OCI-LY1 (cell line): ENCODE measurements around the gene NPHS2.

Experiments
- H2AFZ ChIP-seq: fragments of 200-600 bp; sonication (generic), shearing (Covaris generic); 2 replicates; pipeline ENCODE4 v1.6.0; 2014; ENCODE audit warnings: antibody characterized with exemption, mild to moderate bottlenecking, low read length
- H3F3A ChIP-seq: fragments of 200-600 bp; sonication (generic), shearing (Covaris generic); 2 replicates; pipeline ENCODE4 v1.6.0; 2014; ENCODE audit warnings: mild to moderate bottlenecking, antibody characterized with exemption, low read length, moderate library complexity; ENCODE audit not compliant: insufficient read depth
- H3K27ac ChIP-seq: fragments of 200-600 bp; sonication (generic); 2 replicates; pipeline ENCODE4 v1.5.1; 2014; ENCODE audit warnings: low read length, mixed run types, mild to moderate bottlenecking, low read depth; ENCODE audit not compliant: poor library complexity, severe bottlenecking
- H3K27me3 ChIP-seq: fragments of 200-600 bp; sonication (generic); 2 replicates; pipeline ENCODE4 v1.6.0; 2014; ENCODE audit warnings: antibody characterized with exemption, mild to moderate bottlenecking, low read length, moderate library complexity; ENCODE audit not compliant: insufficient read depth
- H3K36me3 ChIP-seq: fragments of 200-600 bp; sonication (generic); 2 replicates; pipeline ENCODE4 v1.6.1; 2014; ENCODE audit warnings: mild to moderate bottlenecking, antibody characterized with exemption, low read length, moderate library complexity, mixed read lengths; ENCODE audit not compliant: insufficient read depth
- H3K4me1 ChIP-seq: fragments of 200-600 bp; sonication (generic); 2 replicates; pipeline ENCODE4 v1.5.1; 2014; ENCODE audit warnings: mild to moderate bottlenecking, low read length, moderate library complexity; ENCODE audit not compliant: insufficient read depth, severe bottlenecking
- H3K4me2 ChIP-seq: fragments of 200-600 bp; sonication (generic), shearing (Covaris generic); 2 replicates; pipeline ENCODE4 v1.6.1; 2014; ENCODE audit warnings: low read length
- H3K4me3 ChIP-seq: fragments of 200-600 bp; sonication (generic); 2 replicates; pipeline ENCODE4 v1.5.1; 2014; ENCODE audit warnings: low read length, low read depth, mild to moderate bottlenecking, mixed read lengths; ENCODE audit not compliant: poor library complexity, severe bottlenecking
- H3K79me2 ChIP-seq: fragments of 200-600 bp; shearing (Covaris generic); 2 replicates; pipeline ENCODE4 v1.6.1; 2016; ENCODE audit warnings: mixed run types, low read length, mixed read lengths; ENCODE audit not compliant: insufficient read depth
- H3K9ac ChIP-seq: fragments of 200-600 bp; sonication (generic), shearing (Covaris generic); 2 replicates; pipeline ENCODE4 v1.6.1; 2014; ENCODE audit warnings: mild to moderate bottlenecking, low read length, mixed read lengths
- H3K9me2 ChIP-seq: fragments of 200-600 bp; sonication (generic), shearing (Covaris generic); 2 replicates; pipeline ENCODE4 v1.6.1; 2014; ENCODE audit warnings: low read depth, mild to moderate bottlenecking, low read length, mixed read lengths
- H3K9me3 ChIP-seq: fragments of 200-600 bp; shearing (Covaris generic); 2 replicates; pipeline ENCODE4 v1.6.1; 2014; ENCODE audit warnings: low read length, mixed read lengths
- H4K20me1 ChIP-seq: fragments of 200-600 bp; sonication (generic), shearing (Covaris generic); 2 replicates; pipeline ENCODE4 v1.6.0; 2016; ENCODE audit warnings: mild to moderate bottlenecking, low read length; ENCODE audit not compliant: insufficient read depth
- EZH2 ChIP-seq: fragments of 200-600 bp; sonication (generic), shearing (Covaris generic); IDR thresholded peaks from 2 replicates; pipeline ENCODE4 v1.8.0; 2017; ENCODE audit warnings: borderline replicate concordance, mixed run types, mild to moderate bottlenecking, antibody characterized with exemption, low read length, moderate library complexity, mixed read lengths
- TF ChIP-seq, protein P1 (sequence below): fragments of 200-600 bp; sonication (generic), shearing (Covaris generic); IDR thresholded peaks from 2 replicates; pipeline ENCODE4 v1.5.1; 2017; ENCODE audit warnings: mild to moderate bottlenecking, antibody characterized with exemption, low read length, moderate library complexity, mixed read lengths

The NPHS2 gene

DNA sequence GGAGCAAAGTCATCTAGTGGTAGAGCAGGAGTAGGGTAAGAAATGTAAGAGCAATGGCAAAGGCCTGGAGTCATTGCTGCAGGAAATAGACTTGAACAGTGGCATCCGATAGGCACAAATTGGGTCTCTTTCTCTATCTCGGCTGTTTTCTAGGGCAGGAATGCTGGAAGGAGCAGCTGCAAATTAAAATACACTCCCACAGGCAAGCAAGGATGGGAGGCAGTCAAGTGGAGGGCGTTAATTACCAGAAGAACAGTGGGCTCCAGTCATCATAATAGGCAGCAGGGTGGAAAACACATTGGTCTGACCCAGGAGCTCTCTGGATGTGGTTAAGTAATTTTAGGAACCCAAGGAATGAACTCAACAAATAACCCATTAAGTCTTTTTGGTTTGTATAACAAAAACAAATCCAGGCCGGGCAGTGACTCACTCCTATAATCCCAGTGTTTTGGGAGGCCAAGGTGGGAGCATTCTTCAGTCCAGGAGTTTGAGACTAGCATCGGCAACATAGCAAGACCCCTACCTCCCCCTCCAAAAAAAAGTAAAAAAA lies 8.1 kb upstream of the NPHS2 start:
- TF ChIP-seq EZH2, result no peak
- TF ChIP-seq, protein P1, sequence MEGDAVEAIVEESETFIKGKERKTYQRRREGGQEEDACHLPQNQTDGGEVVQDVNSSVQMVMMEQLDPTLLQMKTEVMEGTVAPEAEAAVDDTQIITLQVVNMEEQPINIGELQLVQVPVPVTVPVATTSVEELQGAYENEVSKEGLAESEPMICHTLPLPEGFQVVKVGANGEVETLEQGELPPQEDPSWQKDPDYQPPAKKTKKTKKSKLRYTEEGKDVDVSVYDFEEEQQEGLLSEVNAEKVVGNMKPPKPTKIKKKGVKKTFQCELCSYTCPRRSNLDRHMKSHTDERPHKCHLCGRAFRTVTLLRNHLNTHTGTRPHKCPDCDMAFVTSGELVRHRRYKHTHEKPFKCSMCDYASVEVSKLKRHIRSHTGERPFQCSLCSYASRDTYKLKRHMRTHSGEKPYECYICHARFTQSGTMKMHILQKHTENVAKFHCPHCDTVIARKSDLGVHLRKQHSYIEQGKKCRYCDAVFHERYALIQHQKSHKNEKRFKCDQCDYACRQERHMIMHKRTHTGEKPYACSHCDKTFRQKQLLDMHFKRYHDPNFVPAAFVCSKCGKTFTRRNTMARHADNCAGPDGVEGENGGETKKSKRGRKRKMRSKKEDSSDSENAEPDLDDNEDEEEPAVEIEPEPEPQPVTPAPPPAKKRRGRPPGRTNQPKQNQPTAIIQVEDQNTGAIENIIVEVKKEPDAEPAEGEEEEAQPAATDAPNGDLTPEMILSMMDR, result no peak
- Histone ChIP-seq H3K9me2 (no peaks in the 10 kb centered on the region), H3K27ac (no peak overlapping the region), H3K79me2 (no peaks in the 10 kb centered on the region), H3F3A (no peaks in the 10 kb centered on the region), H2AFZ (no peak overlapping the region), H3K4me3 (no peak overlapping the region), H3K9ac (no peak overlapping the region), H3K27me3 (peaks cover 4% of the 10 kb centered on the region), H3K4me1 (no peaks in the 10 kb centered on the region), H3K9me3 (no peaks in the 10 kb centered on the region), H3K36me3 (no peaks in the 10 kb centered on the region), H3K4me2 (no peak overlapping the region), H4K20me1 (no peaks in the 10 kb centered on the region)

DNA sequence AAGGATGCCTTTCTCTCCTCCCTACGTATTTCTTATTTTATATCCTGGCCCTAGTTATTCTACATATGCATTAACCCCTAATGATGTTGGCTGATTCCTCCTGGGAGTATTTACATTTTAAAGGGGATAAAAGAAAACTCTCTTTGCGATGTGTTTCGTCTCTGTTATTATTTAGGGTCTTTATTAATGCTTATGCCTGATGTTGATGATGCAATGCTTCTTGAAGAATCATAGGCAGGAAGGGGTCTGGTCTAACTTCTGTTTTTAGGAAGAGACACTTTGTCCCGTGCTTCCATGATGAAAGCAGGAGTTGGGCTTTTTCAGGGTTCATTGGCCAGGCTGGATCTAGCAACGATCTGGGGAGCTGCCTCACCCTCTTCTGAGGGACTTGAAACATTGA lies 761 bp upstream of the NPHS2 start:
- H3K9me3 ChIP-seq, result no peaks in the 10 kb centered on the region

DNA sequence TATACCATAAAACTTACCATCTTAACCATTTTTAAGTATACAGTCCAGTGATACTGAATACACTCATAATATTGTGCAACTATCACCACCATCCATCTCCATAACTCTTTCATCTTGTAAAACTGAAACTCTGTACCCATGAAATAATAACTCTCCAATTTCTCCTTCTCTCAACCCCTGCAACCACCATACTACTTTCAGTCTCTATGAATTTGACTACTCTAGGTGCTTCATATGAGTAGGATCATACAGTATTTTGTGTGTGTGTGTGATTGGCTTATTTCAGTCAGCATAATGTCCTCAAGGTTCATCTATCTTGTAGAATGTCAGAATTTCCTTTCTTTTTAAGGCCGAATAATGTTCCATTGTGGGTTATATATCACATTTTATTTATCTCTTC lies 17.7 kb downstream of the NPHS2 start:
- Histone ChIP-seq H3K4me3 (no peak overlapping the region), H3K36me3 (no peaks in the 10 kb centered on the region), H3K9me3 (no peaks in the 10 kb centered on the region), H3K4me1 (no peaks in the 10 kb centered on the region), H4K20me1 (no peaks in the 10 kb centered on the region), H2AFZ (no peak overlapping the region), H3K27me3 (no peaks in the 10 kb centered on the region), H3K79me2 (no peaks in the 10 kb centered on the region), H3F3A (no peaks in the 10 kb centered on the region), H3K9me2 (no peaks in the 10 kb centered on the region), H3K4me2 (no peak overlapping the region), H3K9ac (no peak overlapping the region), H3K27ac (no peak overlapping the region)
- TF ChIP-seq, protein P1, result no peak
- TF ChIP-seq EZH2, result no peak

More for the DNA sequence above, 761 bp upstream of the NPHS2 start:
- Histone ChIP-seq H3K4me1 (no peaks in the 10 kb centered on the region), H3K4me3 (no peak overlapping the region), H3K27me3 (no peaks in the 10 kb centered on the region), H2AFZ (no peak overlapping the region), H3K9ac (no peak overlapping the region), H3K4me2 (no peak overlapping the region), H3K27ac (no peak overlapping the region), H3K9me2 (no peaks in the 10 kb centered on the region), H3K36me3 (no peaks in the 10 kb centered on the region), H4K20me1 (no peaks in the 10 kb centered on the region), H3F3A (no peaks in the 10 kb centered on the region), H3K79me2 (no peaks in the 10 kb centered on the region)
- no peak for TF ChIP-seq EZH2
- TF ChIP-seq, protein P1, result no peak
